Mammary epithelial cell (primary cell): ENCODE measurements around the gene IFI16.

ENCODE experiments used
- CTCF ChIP-seq, 2 donors: IDR thresholded peaks in 1 of 2; conservative IDR thresholded peaks in 1 of 2; 2 replicates each; pipeline ENCODE4 v1.5.1; 2011 to 2012; ENCODE audit warnings: inconsistent platforms in 2 of 2, low read length in 2 of 2, mild to moderate bottlenecking in 2 of 2, control low read depth in 1 of 2, low read depth in 1 of 2; ENCODE audit not compliant: insufficient read depth in 1 of 2; ENCODE audit errors: extremely low read depth in 1 of 2
- EZH2 ChIP-seq: IDR thresholded peaks from 2 replicates; pipeline ENCODE4 v1.6.1; 2012; ENCODE audit warnings: low read length, inconsistent platforms, borderline replicate concordance

- no peak for TF ChIP-seq CTCF (conservative IDR thresholded peaks at IDR 0.05 in 1 of 2, IDR thresholded peaks at IDR 0.05 in 1 of 2; ENCODE audit: extremely low read depth in 1 of 2, insufficient read depth in 1 of 2, low read depth in 1 of 2, low read length in 2 of 2)
- TF ChIP-seq EZH2: no peak
These were observed 66.9 kb downstream of the IFI16 start, which contains the start of gene AIM2 for GRCh38 chr1:159076438-159077119.
